ENCODE results near the gene JADE1.

The JADE1 gene

GRCh38 chr4:128868758-128869157 lies 59.3 kb downstream of the JADE1 start:
- intact Hi-C loops (cut with DNase I; ENCODE audit: low total_unique reads) = loop anchor here (10.0 kb wide), 2 partner anchors 54 to 674 kb away; no protein-coding TSS in a partner anchor
- no peak for DNase-seq
- no peaks in the 10 kb centered on the region for H3K27me3 ChIP-seq
- H3K4me1 ChIP-seq = no peaks in the 10 kb centered on the region
- no peaks in the 10 kb centered on the region for H3K9me3 ChIP-seq
- TF ChIP-seq CTCF (IDR thresholded peaks at IDR 0.05) = no peak
- H3K27ac ChIP-seq = no peak overlapping the region
- no peak overlapping the region for H3K4me3 ChIP-seq
- H3K36me3 ChIP-seq = peaks cover 58 to 94% (median 88%) of the 10 kb centered on the region in 3 donors

DNA sequence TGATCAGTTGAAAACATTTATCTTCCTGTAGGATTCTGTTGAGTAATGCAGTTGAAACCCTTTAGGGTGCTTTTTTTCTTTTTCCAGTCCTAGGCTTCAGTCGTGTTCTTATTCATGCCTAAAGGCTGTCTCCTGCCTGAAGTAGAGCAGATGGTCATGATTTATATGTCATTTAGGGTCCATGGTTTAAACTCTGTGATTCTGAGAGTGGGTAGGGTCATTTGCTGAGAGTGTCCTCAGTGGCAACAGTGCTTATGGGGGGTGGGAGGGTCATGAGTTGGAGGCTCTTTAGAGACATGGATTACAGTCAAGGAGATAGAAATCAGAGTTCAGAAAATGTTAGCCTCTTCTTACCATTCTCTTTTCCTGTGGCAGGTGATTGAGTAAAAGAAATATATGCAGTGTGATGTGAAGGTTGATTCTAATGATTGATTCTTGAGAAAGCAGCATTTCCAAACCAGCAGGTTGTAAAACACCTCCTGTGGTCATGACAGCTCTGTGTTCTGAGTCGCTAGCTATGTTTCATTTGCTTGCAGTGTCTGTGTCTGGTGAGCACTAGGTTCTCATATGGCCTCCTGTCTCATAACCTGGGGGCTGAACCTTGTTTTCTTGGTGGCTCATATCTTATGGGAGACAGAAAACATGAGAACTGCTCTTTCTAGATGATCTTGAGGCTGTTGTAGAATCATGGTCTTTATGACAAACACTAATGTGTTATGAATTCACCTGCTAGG lies 60.4 kb downstream of the JADE1 start:
- H3K4me1 ChIP-seq = no peaks in the 10 kb centered on the region
- no peak for TF ChIP-seq CTCF (IDR thresholded peaks at IDR 0.05)
- no peak overlapping the region for H3K27ac ChIP-seq
- no peak overlapping the region for H3K4me3 ChIP-seq
- no peaks in the 10 kb centered on the region for H3K27me3 ChIP-seq
- no peak for DNase-seq
- no peaks in the 10 kb centered on the region for H3K9me3 ChIP-seq
- peaks cover 58 to 86% (median 77%) of the 10 kb centered on the region in 3 donors for H3K36me3 ChIP-seq
- intact Hi-C loops (cut with DNase I; ENCODE audit: low total_unique reads) = loop anchor here (10.0 kb wide), 2 partner anchors 55 to 675 kb away; no protein-coding TSS in a partner anchor

GRCh38 chr4:128871948-128872347 lies 62.4 kb downstream of the JADE1 start:
- Histone ChIP-seq H3K9me3 (no peaks in the 10 kb centered on the region), H3K4me1 (no peaks in the 10 kb centered on the region), H3K27ac (no peak overlapping the region), H3K4me3 (no peak overlapping the region), H3K36me3 (peaks cover 54 to 78% (median 60%) of the 10 kb centered on the region in 3 donors), H3K27me3 (no peaks in the 10 kb centered on the region)
- intact Hi-C loops (cut with DNase I; ENCODE audit: low total_unique reads) = no loop called here
- DNase-seq = no peak
- no peak for TF ChIP-seq CTCF (IDR thresholded peaks at IDR 0.05)

GRCh38 chr4:128876200-128876599 lies 66.7 kb downstream of the JADE1 start:
- Histone ChIP-seq H3K4me3 (no peak overlapping the region), H3K27me3 (no peaks in the 10 kb centered on the region), H3K27ac (no peak overlapping the region), H3K4me1 (no peaks in the 10 kb centered on the region), H3K9me3 (no peaks in the 10 kb centered on the region), H3K36me3 (peaks cover 15 to 38% (median 17%) of the 10 kb centered on the region in 3 donors)
- no peak for TF ChIP-seq CTCF (IDR thresholded peaks at IDR 0.05)
- DNase-seq = no peak
- intact Hi-C loops (cut with DNase I; ENCODE audit: low total_unique reads) = no loop called here

GRCh38 chr4:128877934-128878333 lies 68.4 kb downstream of the JADE1 start:
- Histone ChIP-seq H3K9me3 (no peaks in the 10 kb centered on the region), H3K27ac (no peak overlapping the region), H3K4me1 (no peaks in the 10 kb centered on the region), H3K36me3 (peaks cover 0 to 20% (median under 1%) of the 10 kb centered on the region in 3 donors), H3K4me3 (no peak overlapping the region), H3K27me3 (no peaks in the 10 kb centered on the region)
- DNase-seq = no peak
- TF ChIP-seq CTCF (IDR thresholded peaks at IDR 0.05) = no peak
- intact Hi-C loops (cut with DNase I; ENCODE audit: low total_unique reads) = no loop called here

Data from tibial artery (tissue), 4 donors.